Hematopoietic multipotent progenitor cell (in vitro differentiated cells): ENCODE results near the gene UGT1A10. TPM values are rescaled to one million over a fixed set of nuclear protein-coding genes. Genes with fewer than 3 reads are reported as not detected.

ENCODE experiments used
- DNase-seq, 3 donors: peaks; one replicate each; pipeline ENCODE4 v3.0.0-alpha.2; 2011 to 2015; ENCODE audit warnings: low read depth in 2 of 3, low spot score in 2 of 3
- total RNA-seq: library from RNA; depleted of rRNA; stranded (reverse); fragments of >200 nt; gene quantifications from one replicate; pipeline ENCODE4 v1.2.3, GENCODE V29; 2012

Gene UGT1A10
- total RNA-seq, 1 donor, result under 0.01 TPM

- DNase-seq, result no peak
Observed at GRCh38 chr2:233768076-233768475, 131.8 kb downstream of the UGT1A10 start.

GRCh38 chr2:233769260-233769659, 133.0 kb downstream of the UGT1A10 start:
- no peak for DNase-seq

GRCh38 chr2:233772153-233772552, 135.9 kb downstream of the UGT1A10 start:
- no peak for DNase-seq

GRCh38 chr2:233772583-233772982, 136.3 kb downstream of the UGT1A10 start:
- no peak for DNase-seq

- DNase-seq, result no peak
Observed at GRCh38 chr2:233773854-233774253, 137.6 kb downstream of the UGT1A10 start.

- no peak for DNase-seq
Observed at GRCh38 chr2:233775414-233775813, 139.2 kb downstream of the UGT1A10 start.

DNA sequence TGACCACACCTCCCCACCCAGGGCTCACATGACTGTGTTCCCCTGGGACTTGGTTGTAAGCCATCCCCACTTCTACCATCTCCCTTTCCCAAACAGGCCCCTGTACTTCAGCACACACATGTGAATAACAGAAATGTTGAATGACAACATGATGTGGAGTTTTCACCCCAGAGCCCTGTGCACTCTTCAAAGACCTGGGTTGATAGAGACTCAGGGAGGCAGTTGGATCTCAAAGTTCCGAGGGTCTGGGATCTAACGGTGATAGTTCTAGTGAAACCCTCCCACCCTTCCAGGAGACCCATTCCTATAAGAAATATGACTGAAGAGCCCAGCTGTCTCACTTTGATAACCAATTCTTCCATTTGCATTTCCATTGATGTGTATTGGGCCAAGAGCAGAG, 141.8 kb downstream of the UGT1A10 start, which contains the start of gene MROH2A:
Gene MROH2A (plus strand): TSS at position 301 of the 400 bp plus-strand sequence. CDS start 1,029 bp downstream, outside the sequence.
- DNase-seq, result no peak

DNA sequence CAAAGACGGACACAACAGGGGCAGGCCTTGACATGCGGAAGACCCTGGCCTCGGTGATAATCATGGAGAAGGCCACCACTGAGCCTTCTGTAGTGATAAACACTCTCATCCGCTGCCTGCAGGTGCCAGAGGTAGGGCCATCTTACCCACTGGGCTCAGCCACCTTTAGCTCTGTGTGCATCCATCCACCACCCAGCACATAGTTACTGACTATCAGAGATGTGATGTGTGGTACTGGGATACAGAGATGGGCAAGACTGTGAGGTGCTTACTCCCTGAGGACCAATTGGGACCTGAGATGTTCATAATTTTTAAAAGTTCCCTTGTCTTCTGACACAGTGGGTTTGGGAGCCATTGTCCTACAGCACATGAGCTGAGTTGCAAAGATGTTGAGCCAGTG, 143.5 kb downstream of the UGT1A10 start:
- no peak for DNase-seq

- DNase-seq, result no peak
Observed at GRCh38 chr2:233780771-233781170, 144.5 kb downstream of the UGT1A10 start.

GRCh38 chr2:233789554-233789953, 153.3 kb downstream of the UGT1A10 start:
- no peak for DNase-seq

DNA sequence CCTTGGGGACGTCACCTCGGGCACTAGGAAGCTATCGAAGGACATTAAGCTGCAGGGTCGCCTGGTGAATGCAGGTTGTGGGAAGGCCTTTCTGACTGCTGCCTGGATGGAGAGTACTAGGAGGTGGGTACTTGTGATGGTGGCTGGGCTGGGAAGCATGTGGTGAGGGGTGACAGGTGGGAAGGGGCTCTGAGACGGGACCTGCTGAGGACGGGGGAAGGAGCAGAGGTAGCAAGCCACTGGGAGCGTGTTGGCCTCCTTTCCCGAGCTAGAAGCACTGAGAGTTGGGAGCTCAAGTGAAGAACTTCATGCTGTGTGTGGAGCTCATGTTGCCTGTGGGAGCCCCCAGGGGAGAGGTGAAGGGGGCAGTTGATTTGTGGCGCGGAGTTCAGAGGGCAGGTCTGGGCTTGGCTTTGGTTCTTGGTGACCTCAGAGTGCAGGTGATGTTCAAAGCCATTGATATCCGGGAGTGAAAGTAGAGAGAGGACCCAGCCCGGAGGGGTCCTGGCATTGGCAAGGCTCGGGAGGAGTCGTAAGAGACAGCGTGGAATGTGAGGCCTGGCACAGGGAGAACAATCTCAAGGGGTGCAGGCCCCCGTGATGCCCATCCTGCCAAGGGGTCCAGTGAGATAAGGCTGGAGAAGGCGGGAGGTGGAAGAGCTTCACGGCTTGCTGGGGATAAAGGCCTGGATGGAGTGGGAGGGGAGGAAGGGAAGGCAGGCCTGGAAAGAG, 155.1 kb downstream of the UGT1A10 start:
- no peak for DNase-seq

DNA sequence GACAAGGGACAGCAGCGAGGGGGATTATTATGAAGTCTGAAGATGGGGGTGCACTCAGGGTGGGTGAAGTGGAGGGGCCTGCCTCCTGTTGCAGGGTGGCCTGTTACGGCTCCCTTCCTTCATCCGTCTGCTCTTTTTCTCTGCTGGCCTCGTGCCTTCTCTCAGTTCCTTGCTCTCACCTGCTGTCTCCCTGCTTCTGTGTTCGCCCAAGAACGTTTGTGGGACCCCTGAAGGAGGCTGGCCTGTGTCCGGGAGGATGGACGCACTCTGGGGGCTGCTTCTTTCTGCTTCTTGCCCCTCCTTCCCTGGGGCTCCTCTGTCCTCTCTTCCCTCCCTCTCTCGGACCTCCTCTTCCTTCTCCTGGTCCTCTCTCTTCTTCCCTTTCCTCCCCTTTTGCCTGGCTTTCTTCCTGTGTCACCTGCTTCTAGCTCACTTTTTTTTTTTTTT, 155.7 kb downstream of the UGT1A10 start:
- DNase-seq, result no peak

DNA sequence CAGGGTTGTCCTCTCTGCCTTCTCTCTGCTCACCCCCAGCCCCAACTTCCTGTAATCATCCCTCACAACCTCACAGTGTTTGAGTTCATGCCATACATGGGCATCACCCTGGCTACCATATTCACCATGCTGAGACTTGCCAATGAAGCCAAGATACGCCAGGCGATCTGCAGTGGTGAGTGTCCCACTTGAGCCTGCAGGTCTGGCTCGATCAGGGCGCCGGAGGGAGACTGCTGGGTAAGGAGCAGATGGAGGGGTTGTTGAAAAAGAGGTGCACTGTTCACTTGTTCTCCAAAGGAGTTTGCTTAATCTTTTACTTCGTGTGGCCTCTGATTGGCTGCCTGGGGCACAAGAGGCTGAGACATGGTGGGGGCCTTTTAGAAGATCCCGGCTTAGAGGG, 156.5 kb downstream of the UGT1A10 start:
- no peak for DNase-seq

DNA sequence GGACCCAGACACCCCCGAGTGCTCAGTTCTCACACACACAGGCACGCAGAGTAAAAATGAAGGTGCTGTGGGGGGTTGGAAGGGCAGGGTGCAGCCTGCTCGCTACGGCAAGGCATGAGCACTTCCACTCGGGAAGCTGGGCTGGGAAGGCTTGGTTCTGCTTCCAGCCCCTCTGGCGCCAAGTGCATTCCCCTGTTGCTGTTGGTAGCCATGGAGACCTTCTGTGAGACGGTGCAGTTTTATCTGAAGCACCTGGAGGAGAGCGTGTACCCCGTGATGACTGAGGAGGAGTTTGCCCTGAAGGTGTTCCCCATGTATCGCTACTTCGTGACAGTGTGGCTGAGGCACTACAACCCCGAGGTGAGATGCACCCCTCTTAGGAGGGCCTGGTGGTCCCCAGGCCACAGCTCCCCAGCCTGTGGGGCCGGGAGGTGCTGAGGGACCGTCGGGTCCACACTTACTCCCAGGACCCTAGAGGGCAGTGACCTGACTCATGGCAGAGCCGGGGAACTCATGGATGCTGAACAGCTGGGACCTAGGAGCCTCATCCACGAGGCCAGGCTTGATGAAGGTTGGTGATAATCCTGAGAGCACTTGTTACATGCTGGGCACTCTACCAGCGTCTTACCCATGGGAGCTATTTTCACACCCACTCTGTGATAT, 157.3 kb downstream of the UGT1A10 start:
- no peak for DNase-seq

GRCh38 chr2:233794128-233794658, 157.9 kb downstream of the UGT1A10 start:
- DNase-seq, result no peak

GRCh38 chr2:233795735-233796171, 159.5 kb downstream of the UGT1A10 start:
- no peak for DNase-seq

DNA sequence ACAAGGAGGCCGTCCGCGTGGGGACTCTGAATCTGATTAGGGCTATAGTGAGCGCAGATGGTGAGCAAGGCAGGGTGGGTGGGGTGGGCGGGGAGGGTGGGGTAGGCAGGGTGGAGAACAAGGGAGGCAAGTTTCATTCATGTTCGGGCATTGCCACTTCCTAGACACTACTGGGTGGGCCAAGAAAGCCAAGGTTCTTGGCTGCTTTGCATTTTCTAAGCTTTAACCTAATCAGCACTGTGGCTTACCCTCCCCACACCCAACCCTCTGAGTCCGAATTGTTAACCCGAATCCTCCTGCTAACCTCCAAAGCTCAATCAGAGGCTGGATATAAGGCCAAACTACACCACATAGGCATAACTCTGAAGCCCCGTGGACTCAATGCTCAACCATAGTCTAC, 160.0 kb downstream of the UGT1A10 start:
- no peak for DNase-seq

DNA sequence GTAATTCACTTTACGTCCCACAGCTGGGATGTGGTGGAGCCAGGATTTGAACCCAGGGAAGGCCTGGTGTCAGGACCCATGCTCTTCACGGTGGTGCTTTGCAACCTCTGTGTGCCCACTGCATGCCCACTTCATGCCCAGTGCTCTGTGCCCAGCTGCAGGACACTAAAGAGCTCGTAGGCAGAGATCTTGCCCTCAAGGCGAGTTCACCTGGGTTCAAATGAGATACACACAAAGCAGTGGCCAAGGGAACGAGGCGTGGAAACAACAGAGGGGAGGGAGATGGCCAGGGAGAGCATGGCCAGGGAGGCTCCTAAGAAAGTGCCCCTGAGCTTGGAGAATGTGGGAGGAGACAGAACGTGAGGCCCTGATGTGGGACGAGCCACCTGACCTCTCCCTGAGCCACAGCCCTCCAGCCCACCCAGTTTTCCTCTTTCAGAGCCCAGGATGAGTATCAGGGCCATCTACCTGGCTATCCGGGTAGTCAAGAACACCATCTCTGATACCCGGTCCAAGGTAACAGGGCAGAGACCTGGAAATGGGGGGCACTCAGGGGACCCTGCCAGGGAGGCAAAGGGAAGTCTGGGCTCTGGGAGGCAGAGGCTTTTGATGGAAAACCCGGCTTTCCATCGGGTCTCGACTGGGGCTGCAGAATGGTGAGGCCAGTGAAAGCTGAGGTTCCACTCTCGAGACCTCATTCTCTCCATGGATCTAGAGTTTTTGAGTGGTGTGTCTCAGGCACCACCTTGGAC, 162.3 kb downstream of the UGT1A10 start:
- no peak for DNase-seq

GRCh38 chr2:233799087-233799665, 162.9 kb downstream of the UGT1A10 start:
- DNase-seq, result no peak

DNA sequence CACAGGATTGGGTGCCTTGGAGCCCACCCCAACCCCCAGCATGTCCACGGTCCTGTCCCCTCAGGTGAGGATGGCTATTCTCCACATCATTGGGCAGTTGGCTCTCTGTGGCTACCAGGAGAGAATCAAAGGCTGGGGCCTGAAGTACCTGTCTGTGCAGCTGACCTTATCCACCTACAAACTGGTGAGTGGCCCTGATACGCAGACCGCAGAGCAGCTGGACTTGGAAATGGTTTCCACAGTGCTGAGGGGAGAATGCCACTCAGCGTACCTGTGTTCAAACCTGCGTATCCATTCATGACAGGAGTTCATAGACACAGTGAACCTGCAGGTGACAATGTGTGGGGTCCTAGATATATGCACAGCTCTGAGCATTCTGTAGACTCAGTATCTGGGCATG, 163.5 kb downstream of the UGT1A10 start:
- DNase-seq, result no peak

DNA sequence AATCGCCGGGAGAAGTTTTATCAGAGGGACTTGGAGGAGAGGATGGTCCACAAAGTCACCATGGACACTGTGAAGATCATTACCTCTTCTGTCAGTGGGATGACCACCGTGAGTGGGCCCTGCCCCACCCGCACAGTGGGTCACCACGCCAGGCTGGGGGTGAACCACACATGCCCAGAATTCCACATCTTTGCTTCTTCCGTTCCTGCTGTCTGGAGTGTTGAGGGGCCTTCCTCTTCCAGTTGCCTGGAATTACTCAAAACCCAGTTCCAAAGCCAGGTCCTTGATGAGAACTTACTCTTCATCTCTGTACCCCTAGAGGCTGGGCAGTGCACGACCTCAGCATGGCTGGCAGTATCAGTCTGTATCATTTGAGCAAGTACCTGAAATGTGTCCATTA, 164.0 kb downstream of the UGT1A10 start:
- no peak for DNase-seq
